Ishikawa (cell line): ENCODE data around the gene RXRA.

Experiments used
- CREB1 ChIP-seq: IDR thresholded peaks from 2 replicates; pipeline ENCODE4 v1.6.1; 2012; ENCODE audit warnings: low read depth
- EGR1 ChIP-seq: IDR thresholded peaks from 2 replicates; pipeline ENCODE4 v1.6.1; 2012
- MAX ChIP-seq: IDR thresholded peaks from 2 replicates; pipeline ENCODE4 v1.6.1; 2012
- RAD21 ChIP-seq: IDR thresholded peaks from 2 replicates; pipeline ENCODE4 v1.6.1; 2012; ENCODE audit warnings: low read depth
- REST ChIP-seq: IDR thresholded peaks from 2 replicates; pipeline ENCODE4 v1.6.1; 2012; ENCODE audit warnings: low read depth, mild to moderate bottlenecking
- TAF1 ChIP-seq: IDR thresholded peaks from 2 replicates; pipeline ENCODE4 v1.6.1; 2012; ENCODE audit warnings: low read depth, mild to moderate bottlenecking
- TCF12 ChIP-seq: IDR thresholded peaks from 2 replicates; pipeline ENCODE4 v1.6.1; 2012; ENCODE audit warnings: low read depth
- YY1 ChIP-seq: IDR thresholded peaks from 2 replicates; pipeline ENCODE4 v1.6.1; 2012; ENCODE audit warnings: low read depth
- ZBTB7A ChIP-seq: IDR thresholded peaks from 2 replicates; pipeline ENCODE4 v1.6.1; 2012; ENCODE audit warnings: low read depth

- TF ChIP-seq MAX, result no peak
- no peak for TF ChIP-seq YY1
- no peak for TF ChIP-seq TCF12
- no peak for TF ChIP-seq CREB1
- no peak for TF ChIP-seq ZBTB7A
- no peak for TF ChIP-seq TAF1
- no peak for TF ChIP-seq RAD21
- no peak for TF ChIP-seq REST
- no peak for TF ChIP-seq EGR1
These were observed 113.1 kb downstream of the RXRA start for GRCh38 chr9:134439368-134439784.
